Measurements from ENCODE around the gene SLC10A3.
A peak's percentile ranks its signal among the peaks of the same experiment; 100 is the strongest.

SLC10A3 gene

DNA sequence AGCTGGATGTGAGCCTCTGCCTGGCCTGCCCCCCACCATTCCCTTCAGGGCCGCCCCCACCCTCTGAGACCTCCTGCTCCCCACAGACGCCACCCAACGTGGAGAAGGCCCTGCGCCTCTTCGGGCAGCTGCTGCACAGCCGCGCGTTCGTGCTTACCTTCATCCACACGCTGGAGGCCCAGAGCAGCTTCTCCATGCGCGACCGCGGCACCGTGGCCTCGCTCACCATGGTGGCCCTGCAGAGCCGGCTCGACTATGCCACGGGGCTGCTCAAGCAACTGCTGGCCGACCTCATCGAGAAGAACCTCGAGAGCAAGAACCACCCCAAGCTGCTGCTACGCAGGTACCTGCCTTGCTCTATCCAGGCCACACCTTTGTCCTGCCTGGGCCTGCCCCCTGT is 22.2 kb downstream of the SLC10A3 start:
- TF ChIP-seq GATA1 (IDR thresholded peaks at IDR 0.05; ENCODE audit: low read depth, low read length): no peak
- no peak for TF ChIP-seq POLR2A (IDR thresholded peaks at IDR 0.05; ENCODE audit: low read length)
- DNase-seq: no peak

DNA sequence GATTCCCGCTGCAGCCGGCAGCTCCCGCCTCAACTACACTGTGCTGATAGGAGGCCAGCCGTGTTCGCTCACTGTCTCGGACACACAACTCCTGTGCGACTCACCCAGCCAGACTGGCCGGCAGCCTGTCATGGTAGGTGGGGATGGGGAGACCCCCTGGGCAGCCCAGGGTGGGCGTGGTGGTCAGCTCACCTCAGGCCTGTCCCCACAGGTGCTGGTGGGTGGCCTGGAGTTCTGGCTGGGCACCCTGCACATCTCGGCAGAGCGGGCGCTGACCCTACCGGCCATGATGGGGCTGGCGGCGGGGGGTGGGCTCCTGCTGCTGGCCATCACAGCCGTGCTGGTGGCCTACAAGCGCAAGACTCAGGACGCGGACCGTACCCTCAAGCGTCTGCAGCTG is 22.9 kb downstream of the SLC10A3 start:
- TF ChIP-seq POLR2A (IDR thresholded peaks at IDR 0.05; ENCODE audit: low read length): no peak
- no peak for TF ChIP-seq GATA1 (IDR thresholded peaks at IDR 0.05; ENCODE audit: low read depth, low read length)
- no peak for DNase-seq

DNA sequence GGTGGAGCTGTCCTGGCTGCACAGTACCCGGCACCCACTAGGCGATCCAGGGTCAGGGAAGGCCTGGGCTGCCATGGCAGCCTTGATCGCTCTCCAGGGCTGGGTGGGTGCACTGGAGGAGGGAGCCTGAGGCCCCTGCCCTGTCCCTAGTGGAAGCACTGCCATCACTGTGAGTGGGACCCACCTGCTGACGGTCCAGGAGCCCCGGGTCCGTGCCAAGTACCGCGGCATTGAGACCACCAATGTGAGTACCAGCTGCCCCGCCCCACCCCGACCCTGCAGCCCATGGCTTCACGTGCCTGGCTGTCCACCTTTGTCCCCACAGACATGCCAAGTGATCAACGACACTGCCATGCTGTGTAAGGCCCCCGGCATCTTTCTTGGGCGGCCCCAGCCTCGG is 23.5 kb downstream of the SLC10A3 start:
- no peak for DNase-seq
- TF ChIP-seq POLR2A (IDR thresholded peaks at IDR 0.05; ENCODE audit: low read length) (no peak), GATA1 (IDR thresholded peaks at IDR 0.05; ENCODE audit: low read depth, low read length) (no peak)

DNA sequence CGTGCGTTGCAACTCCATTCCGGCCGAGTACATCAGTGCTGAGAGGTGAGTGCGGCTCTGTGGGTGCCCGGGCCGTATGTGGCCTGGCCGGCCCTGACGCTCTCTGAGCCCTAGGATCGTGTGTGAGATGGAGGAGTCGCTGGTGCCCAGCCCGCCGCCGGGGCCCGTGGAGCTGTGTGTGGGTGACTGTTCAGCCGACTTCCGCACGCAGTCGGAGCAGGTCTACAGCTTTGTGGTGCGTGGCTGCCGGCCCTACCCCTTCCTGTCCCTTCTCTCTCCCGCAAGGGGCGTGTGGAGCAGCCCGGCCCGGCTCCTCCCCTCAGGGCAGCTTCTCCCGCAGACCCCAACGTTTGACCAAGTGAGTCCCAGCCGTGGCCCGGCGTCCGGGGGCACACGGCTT is 24.4 kb downstream of the SLC10A3 start:
- TF ChIP-seq POLR2A (IDR thresholded peaks at IDR 0.05; ENCODE audit: low read length): no peak
- no peak for TF ChIP-seq GATA1 (IDR thresholded peaks at IDR 0.05; ENCODE audit: low read depth, low read length)
- DNase-seq: no peak

DNA sequence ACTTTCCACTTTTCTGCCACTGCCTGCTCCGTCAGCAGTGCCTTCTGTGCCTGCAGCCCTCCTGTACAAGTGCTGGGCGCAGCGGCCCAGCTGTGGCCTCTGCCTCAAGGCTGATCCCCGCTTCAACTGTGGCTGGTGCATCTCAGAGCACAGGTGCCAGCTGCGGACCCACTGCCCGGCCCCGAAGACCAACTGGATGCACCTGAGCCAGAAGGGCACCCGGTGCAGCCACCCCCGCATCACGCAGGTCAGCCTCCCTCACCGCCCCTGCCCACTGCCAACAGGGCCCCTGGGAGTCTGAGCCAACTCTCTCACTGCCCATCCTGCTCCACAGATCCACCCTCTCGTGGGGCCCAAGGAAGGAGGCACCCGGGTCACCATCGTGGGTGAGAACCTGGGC is 24.8 kb downstream of the SLC10A3 start:
- TF ChIP-seq GATA1 (IDR thresholded peaks at IDR 0.05; ENCODE audit: low read depth, low read length) (no peak), POLR2A (IDR thresholded peaks at IDR 0.05; ENCODE audit: low read length) (no peak)
- no peak for DNase-seq

- DNase-seq: no peak
- no peak for TF ChIP-seq GATA1 (IDR thresholded peaks at IDR 0.05; ENCODE audit: low read depth, low read length)
- no peak for TF ChIP-seq POLR2A (IDR thresholded peaks at IDR 0.05; ENCODE audit: low read length)
Observed at GRCh38 chrX:154464806-154465365, 25.5 kb downstream of the SLC10A3 start.

DNA sequence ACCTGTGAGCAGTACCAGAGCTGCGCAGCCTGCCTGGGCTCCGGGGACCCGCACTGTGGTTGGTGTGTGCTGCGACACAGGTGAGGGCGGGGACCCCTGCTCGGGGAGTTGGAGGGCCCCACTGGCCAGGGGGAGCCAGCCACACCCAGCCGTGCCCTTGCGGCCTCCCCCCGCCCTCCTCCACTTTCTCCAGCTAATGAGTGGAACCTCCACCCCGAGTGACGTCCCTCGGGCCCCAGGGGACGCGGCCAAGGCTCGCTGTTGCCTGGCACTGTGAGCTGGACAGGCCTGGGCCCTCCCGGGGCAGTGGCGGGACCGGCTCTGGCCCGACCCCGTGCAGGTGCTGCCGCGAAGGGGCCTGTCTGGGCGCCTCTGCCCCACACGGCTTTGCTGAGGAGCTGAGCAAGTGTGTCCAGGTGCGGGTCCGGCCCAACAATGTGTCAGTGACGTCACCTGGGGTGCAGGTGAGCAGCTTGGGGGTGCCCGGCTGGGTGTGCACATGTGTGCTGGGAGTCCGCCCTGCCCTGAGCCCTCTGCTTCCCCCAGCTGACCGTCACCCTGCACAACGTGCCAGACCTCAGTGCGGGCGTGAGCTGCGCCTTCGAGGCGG is 26.7 kb downstream of the SLC10A3 start:
- no peak for TF ChIP-seq POLR2A (IDR thresholded peaks at IDR 0.05; ENCODE audit: low read length)
- no peak for TF ChIP-seq GATA1 (IDR thresholded peaks at IDR 0.05; ENCODE audit: low read depth, low read length)
- no peak for DNase-seq

DNA sequence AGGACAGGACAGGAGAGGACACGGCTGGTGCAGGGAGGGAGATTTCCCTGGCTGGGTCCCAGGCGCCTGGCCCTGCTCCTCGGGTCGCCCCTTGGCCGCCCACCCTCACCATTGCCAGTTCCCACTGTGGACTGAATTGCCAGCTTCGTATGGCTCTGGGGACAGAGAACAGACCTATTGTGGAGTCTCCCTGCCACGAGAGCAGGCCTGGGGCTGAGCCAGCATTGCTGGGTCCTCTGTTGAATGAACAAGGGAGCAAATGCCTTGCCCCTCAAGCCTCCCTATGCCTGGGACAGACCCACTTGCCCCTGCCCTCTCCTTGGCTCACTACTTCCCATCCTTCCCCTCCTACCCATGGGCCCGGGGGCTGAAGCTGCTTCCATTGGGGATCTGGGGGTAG is 28.0 kb downstream of the SLC10A3 start:
- DNase-seq: no peak
- TF ChIP-seq POLR2A (IDR thresholded peaks at IDR 0.05; ENCODE audit: low read length): no peak
- no peak for TF ChIP-seq GATA1 (IDR thresholded peaks at IDR 0.05; ENCODE audit: low read depth, low read length)

- no peak for DNase-seq
- TF ChIP-seq GATA1 (IDR thresholded peaks at IDR 0.05; ENCODE audit: low read depth, low read length) (no peak), POLR2A (IDR thresholded peaks at IDR 0.05; ENCODE audit: low read length) (no peak)
Observed at GRCh38 chrX:154460326-154460725, 30.1 kb downstream of the SLC10A3 start.

DNA sequence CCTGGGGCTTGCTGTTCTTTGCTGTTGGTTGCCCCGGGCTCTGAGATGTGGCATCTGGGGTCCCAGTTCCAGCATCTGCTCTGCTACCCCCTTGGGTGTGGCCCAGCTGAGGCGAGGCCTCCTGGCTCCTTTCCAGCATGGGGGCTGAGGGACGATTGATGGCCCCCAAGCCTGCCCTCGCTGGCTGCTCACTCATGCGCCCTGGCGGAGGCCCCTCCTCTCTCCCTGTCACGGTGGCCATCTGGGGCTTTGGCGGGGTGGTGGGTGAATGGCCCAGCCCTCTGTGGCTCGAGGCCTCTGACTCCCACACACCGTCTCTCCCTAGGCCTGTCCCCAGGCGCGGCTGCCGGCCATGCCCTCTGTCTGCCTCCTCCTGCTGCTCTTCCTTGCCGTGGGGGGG is 30.6 kb downstream of the SLC10A3 start:
- TF ChIP-seq GATA1 (IDR thresholded peaks at IDR 0.05; ENCODE audit: low read depth, low read length) (no peak), POLR2A (IDR thresholded peaks at IDR 0.05; ENCODE audit: low read length) (no peak)
- peak; percentile 21 to 36 for DNase-seq

GRCh38 chrX:154458954-154459778 is 31.3 kb downstream of the SLC10A3 start:
- TF ChIP-seq GATA1 (IDR thresholded peaks at IDR 0.05; ENCODE audit: low read depth, low read length) (no peak), POLR2A (IDR thresholded peaks at IDR 0.05; ENCODE audit: low read length) (no peak)
- peak; percentile 24 to 47 for DNase-seq

DNA sequence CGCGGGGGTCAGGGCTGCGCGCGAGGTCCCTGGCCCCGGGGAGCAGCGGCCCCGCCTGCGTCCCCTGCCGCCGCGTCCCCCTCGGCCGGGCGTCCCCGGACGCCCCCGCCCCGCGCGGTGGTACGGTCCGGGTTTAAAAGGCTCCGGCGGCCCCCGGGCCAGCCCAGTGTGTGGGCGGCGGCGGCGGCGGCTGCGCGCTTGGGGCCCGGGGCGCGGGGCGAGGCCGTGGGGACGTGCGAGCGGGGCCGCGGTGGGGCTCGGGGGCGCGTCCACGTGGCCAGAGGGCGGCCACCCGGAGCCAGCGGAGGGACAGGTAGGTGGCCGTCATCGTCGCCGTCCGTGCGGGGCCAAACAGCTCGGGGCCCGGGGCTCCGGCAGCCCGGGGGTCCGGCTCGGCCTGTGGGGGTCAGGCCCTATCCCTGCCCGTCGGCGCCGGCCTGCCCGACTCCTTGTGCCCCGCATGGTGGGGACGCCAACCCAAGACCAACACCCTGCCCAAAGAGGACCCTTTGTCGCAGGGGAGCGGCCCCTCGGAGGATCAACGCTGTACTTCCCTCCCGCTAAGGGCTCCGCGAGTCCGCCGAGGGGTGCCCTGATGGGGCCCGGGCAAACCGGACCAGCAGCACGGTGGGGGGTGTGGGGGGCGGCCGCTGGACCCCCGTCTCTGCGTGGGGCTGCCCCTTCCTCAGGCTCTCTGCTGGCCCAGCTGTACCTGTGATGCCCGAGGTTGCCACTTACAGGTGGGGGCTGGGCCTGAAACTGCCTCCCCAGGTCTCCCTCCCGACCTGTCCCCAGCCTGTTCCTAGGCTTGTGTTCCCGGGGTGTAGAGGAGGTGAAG is 32.1 kb downstream of the SLC10A3 start, which contains the start of gene PLXNA3:
PLXNA3 (plus strand) TSS at position 166 of the 838 bp plus-strand sequence. CDS start 1,903 bp downstream, outside the sequence.
- TF ChIP-seq GATA1 (IDR thresholded peaks at IDR 0.05; ENCODE audit: low read depth, low read length) (no peak), POLR2A (IDR thresholded peaks at IDR 0.05; ENCODE audit: low read length) (peak; percentile 41)
- peak; percentile 63 to 75 for DNase-seq

GRCh38 chrX:154457491-154458115 is 32.8 kb downstream of the SLC10A3 start:
- TF ChIP-seq GATA1 (IDR thresholded peaks at IDR 0.05; ENCODE audit: low read depth, low read length) (no peak), POLR2A (IDR thresholded peaks at IDR 0.05; ENCODE audit: low read length) (no peak)

More at GRCh38 chrX:154457491-154458115, 32.8 kb downstream of the SLC10A3 start:
- peak; percentile 58 to 71 for DNase-seq

All from erythroblast (primary cell).